ENCODE data around the gene SPATS2.

GRCh38 chr12:49338830-49339463 lies 28.3 kb upstream of the SPATS2 start:
- TF ChIP-seq POLR2A (IDR thresholded peaks at IDR 0.05): no peak
- TF ChIP-seq CTCF (IDR thresholded peaks at IDR 0.05 in 4 of 5, conservative IDR thresholded peaks at IDR 0.05 in 1 of 5): no peak
